Left renal pelvis (tissue), 4 donors: ENCODE results near the gene L3MBTL3. TPM values are rescaled to one million over a fixed set of nuclear protein-coding genes. Genes with fewer than 3 reads are reported as not detected.
"Not testable (repeated sequence)": the region's sequence is repeated elsewhere in the genome, so short reads cannot be mapped to it uniquely, and the experiment has no call there.

Experiments
- DNase-seq, 4 donors: peaks; one replicate each; pipeline ENCODE4 v3.0.0-alpha.2; 2013; ENCODE audit warnings: low read depth in 4 of 4, low spot score in 3 of 4
- polyA plus RNA-seq, 4 donors: library from polyadenylated mRNA; unstranded; fragments of 120-200 nt; gene quantifications; one replicate each; pipeline ENCODE4 v1.2.1, GENCODE V29; 2013; ENCODE audit not compliant: insufficient read length in 4 of 4

Gene L3MBTL3
- polyA plus RNA-seq, 4 donors = 14.5 to 23.2 (median 20.9) TPM

DNA sequence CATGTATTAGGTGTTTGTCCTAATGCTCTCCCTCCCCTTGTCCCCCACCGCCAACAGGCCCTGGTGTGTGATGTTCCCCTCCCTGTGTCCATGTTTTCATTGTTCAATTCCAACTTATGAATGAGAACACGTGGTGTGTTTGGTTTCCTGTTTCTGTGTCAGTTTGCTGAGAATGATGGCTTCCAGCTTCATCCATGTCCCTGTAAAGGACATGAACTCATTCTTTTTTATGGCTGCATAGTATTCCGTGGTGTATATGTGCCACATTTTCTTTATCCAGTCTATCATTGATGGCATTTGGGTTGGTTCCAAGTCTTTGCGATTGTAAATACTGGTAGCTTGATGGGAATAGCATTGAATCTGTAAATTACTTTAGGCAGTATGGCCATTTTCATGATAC lies 151.8 kb downstream of the L3MBTL3 start:
- DNase-seq = not testable (repeated sequence)

DNA sequence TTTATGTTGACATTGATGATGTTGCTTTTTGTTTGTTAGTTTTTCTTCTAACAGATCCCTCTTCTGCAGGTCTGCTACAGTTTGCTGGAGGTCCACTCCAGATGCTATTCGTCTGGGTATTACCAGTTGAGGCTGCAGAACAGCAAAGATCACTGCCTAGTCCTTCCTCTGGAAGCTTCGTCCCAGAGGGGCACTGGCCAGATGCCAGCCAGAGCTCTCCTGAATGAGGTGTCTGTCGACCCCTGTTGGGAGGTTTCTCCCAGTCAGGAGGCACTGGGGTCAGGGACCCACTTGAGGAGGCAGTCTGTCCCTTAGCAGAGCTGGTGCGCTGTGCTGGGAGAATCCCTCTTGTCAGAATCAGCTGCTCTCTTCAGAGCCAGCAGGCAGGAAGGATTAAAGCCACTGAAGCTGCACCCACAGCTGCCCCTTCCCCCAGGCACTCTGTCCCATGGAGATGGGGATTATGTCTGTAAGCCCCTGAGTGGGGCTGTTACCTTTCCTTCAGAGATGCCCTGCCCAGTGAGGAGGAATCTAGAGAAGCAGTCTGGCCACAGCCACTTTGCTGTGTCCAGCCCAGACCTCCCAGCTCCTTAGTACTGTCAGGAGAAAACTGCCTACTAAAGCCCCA lies 155.1 kb downstream of the L3MBTL3 start:
- DNase-seq = not testable (repeated sequence)

DNA sequence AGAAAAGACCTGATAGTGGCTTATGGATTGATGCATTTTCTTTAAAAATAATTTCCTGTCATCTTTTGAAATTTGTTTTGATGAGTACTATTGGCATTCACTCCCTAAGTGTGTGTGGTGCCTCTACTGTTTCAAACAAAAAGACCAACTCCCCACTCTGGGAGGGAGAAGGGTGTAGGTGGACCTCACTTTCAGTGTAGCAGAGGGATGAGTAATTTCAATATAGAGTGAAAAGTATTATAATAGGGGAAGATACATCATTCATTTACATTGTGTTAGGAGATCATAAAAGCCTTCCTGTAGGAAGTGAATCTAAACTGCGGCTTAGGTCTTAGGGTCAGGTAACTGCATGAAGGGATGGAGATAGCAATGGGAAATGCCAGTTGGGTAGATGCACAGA lies 158.0 kb downstream of the L3MBTL3 start:
- no peak for DNase-seq

DNA sequence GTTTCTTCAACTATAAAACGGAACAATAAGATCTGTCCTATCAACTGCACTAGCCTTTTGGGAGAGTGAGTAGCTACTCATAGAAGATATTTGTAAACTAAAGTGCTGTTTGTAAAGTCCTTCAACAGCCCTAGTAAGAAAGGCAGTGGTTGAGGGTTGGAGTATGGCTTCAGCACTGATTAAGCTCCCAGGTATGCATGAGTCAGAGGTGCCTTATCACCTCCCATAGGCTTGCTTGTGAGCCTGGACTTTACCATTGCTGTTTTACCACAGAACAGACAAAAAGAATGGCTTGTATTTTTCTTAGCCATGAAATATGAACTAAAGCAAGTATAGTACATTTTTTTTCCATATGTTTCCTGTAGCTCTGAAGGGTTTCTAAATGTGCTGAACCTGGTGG lies 160.3 kb downstream of the L3MBTL3 start:
- no peak for DNase-seq

DNA sequence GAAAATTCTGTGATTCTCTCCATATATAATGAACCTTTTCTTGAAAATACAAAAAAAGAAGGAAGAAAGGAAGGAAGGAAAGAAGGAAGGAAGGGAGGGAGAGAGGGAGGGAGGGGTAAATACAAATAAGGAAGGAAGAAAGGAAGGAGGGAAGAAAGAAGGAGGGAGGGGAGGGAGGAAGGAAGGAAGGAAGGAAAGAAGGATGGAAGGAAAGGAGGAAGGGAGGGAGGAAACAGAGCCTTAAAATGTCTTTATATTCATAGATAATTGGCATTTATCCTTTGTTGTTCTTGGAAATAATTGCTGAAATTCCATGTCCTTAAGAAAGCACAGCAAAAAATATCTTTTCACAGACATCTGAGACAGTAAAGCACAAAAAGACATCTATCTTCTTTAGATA lies 164.1 kb downstream of the L3MBTL3 start:
- no peak for DNase-seq

DNA sequence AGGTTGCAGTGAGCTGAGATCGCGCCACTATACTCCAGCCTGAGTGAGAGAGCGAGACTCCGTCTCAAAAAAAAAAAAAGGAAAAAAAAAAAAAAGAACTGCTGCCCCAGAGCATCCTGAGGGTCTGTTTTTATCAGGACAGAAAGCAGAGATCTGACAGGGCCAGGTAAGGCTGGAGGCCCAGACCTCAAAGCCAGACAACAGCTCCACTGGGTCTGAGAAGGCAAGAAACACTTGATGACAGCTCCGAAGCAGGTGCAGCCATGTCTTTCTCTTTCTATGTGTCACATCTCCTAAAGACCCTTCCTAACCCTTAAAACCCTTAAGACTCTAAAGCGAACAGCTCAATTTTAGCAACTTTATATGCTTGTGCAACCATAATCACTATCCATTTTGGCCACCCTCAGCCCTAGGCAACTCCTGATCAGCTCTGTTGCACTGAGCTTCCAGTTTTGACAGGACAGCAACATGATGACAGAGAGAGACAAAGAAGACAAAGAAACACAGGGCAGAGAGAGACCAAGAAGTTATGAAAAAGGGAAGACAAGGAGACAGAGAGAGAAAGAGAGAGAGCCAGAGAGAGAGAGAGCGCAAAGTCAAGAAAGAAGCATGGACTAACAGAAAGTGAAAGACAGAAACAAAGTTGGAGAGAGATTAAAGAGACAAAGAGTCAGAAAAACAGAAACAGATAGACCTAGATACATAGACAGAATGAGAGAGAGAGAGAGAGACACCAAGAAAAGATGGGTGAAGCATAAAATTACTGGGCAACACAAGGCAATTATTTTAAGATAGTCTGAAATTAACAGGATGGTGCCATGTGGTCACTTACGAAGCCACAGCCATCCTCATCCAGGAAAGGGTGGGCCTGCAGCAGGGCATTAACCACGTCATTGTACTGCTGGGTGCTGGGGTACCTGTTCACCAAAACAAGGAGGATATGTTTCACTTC lies 165.2 kb downstream of the L3MBTL3 start:
- no peak for DNase-seq

DNA sequence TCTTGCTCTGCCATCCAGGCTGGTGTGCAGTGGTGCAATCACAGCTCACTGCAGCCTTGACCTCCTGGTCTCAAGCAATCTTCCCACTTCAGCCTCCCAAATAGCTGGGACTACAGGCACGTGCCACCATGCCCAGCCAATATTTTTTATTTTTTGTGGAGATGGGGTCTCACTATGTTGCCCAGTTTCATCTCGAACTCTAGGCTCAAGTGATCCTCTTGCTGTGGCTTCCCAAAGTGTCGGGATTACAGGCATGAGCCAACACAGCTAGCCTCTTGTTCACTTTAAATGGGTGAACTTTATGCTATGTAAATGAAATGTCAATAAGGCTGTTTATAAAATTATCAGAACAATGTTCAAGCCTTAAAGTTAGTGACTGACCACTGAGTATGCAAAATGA lies 167.3 kb downstream of the L3MBTL3 start:
- no peak for DNase-seq

DNA sequence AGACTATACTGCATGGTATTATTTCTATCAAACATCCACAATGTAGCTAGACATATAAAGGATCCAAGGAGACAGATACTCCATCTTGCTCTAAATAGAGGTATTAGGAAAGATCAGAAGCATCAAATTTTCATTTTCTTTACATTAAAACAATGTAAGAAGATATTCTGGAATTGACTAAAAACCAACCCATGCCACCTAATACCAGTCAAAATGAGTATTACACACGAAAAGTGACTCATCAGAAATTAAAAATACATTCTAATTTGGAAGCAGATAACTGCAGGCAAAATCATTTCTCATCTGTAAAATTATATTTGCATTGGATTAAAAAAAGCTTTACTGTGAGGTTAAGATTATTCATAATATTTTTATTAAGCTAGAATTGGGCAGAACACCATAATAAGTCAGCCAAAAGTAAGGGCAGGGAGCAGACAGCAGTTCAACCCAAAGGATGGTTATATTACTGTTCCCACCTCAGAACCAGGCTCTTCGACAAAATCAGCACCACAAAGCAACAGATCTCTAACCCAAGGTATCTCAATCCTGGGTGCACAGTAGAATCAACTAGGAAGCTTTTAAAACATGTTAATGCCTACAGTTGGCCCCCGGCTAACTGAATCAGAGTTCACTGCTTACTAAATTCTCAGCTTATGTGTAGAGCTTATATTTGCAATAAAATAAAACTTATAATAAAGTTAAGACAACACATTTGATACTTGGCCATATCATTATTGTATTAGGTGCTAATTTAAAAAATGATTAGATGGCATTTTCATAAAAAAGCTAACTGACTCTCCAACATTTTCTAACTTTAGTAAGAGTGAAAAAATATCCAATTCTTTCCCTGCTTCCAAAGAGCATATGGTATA lies 169.2 kb downstream of the L3MBTL3 start:
- no peak for DNase-seq

DNA sequence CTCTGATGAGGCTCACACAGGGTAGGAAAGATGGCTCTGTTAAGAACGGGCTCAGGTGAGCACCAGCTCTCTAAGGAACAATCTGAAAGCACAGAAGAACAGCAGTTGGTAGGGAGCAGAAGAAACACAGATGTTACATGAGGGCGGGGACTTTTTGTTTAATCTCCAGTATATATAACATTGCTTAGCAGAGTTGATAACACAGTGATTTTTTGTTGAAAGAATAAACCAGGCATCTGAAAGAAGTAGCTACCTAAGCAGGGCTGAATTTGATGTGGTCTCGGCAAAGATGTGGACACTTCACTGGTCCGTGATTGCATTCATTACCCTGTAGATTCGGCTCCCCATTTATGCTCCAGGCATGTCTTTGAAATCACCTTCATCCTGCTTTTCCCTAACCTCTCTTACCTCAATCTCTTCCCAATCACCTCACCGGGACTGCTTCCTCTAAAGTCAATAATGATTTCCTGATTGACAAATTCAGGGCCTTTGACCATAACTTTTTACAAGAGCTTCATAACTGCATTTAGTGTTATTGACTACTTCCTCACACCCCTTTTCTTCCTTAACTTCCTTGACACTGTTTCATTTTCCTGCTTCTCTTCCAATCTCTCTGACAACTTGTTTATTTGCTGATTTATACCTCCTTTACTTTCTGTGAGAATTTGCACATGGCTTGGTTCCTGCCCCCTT lies 170.0 kb downstream of the L3MBTL3 start:
- no peak for DNase-seq

DNA sequence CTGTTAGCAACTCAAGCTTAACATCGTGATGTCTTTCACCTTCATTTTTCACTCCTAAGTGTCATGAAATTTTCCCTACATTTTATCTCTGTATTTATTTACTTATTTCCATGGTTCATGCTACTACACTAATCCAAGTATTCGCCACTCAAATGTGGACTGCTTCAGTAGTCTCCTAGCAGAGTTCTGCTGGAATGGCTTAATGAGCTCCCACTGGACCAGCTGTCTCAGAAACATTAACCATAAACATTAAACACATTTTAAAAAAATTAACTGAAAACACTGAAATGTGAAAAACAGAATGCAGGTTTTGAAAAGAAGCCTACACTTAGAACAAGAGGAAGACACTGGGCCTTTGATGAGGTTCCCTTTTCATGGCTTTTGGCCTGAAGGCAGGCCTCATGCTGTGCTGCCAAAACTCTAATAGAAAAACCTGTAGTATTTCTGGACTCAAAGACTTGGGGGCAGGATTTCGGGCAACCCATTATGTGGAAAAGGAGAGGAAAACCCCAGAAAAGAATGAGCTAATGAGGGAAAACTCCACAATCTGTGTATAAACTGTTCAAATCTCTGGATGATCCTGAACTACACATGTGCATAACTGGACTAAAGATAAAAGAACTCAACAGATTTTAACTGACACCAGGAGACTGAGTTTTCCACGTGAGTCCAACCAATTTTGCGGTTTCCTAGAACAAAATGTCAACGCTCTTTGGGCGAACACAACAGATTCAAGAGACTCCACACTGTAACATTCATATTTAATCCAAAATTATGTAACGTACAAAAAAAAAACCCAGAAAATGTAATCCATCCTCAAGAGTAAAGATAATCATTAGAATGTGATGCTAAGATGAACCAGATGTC lies 171.4 kb downstream of the L3MBTL3 start:
- DNase-seq = no peak

Other genes with a start within 250 kb of the L3MBTL3 start
- not detected for gene TMEM244, start 157.3 kb upstream of the L3MBTL3 start, polyA plus RNA-seq
- gene SAMD3, start 204.4 kb downstream of the L3MBTL3 start, polyA plus RNA-seq = 1 to 10 TPM in 2 of 4 donors, under 1 TPM in 2; 0.68 to 1.3 (median 0.97) TPM